ENCODE measurements around the gene SYNE2.

The SYNE2 gene

GRCh38 chr14:63960926-63961567 lies 108.2 kb downstream of the SYNE2 start:
- no peak for DNase-seq

GRCh38 chr14:63962906-63963305 lies 110.1 kb downstream of the SYNE2 start:
- no peak for DNase-seq

- no peak for DNase-seq
Measured at GRCh38 chr14:63963439-63963838, 110.6 kb downstream of the SYNE2 start.

GRCh38 chr14:63964113-63964512 lies 111.3 kb downstream of the SYNE2 start:
- DNase-seq: no peak

- DNase-seq: no peak
Measured at GRCh38 chr14:63966407-63966806, 113.6 kb downstream of the SYNE2 start.

GRCh38 chr14:63972323-63972932 lies 119.6 kb downstream of the SYNE2 start:
- no peak for DNase-seq

GRCh38 chr14:63974176-63974575 lies 121.4 kb downstream of the SYNE2 start:
- DNase-seq: no peak

GRCh38 chr14:63981569-63981968 lies 128.8 kb downstream of the SYNE2 start:
- no peak for DNase-seq

- DNase-seq: no peak
Measured at GRCh38 chr14:63982156-63982555, 129.4 kb downstream of the SYNE2 start.

- no peak for DNase-seq
Measured at GRCh38 chr14:63982629-63983028, 129.8 kb downstream of the SYNE2 start.

GRCh38 chr14:63986789-63987533 lies 134.2 kb downstream of the SYNE2 start:
- DNase-seq: no peak

- no peak for DNase-seq
Measured at GRCh38 chr14:63988579-63988978, 135.8 kb downstream of the SYNE2 start.

GRCh38 chr14:63991833-63992232 lies 139.0 kb downstream of the SYNE2 start:
- DNase-seq: no peak

GRCh38 chr14:63992858-63993257 lies 140.1 kb downstream of the SYNE2 start:
- DNase-seq: no peak

- no peak for DNase-seq
Measured at GRCh38 chr14:63993992-63994391, 141.2 kb downstream of the SYNE2 start.

- DNase-seq: no peak
Measured at GRCh38 chr14:63995285-63995684, 142.5 kb downstream of the SYNE2 start.

GRCh38 chr14:63996016-63996415 lies 143.2 kb downstream of the SYNE2 start:
- DNase-seq: no peak

GRCh38 chr14:63996625-63997220 lies 143.9 kb downstream of the SYNE2 start:
- DNase-seq: no peak

GRCh38 chr14:64000749-64001148 lies 147.9 kb downstream of the SYNE2 start:
- DNase-seq: no peak

GRCh38 chr14:64005822-64006221 lies 153.0 kb downstream of the SYNE2 start:
- DNase-seq: no peak

- no peak for DNase-seq
Measured at GRCh38 chr14:64008016-64008415, 155.2 kb downstream of the SYNE2 start.

- DNase-seq: no peak
Measured at GRCh38 chr14:64012003-64012402, 159.2 kb downstream of the SYNE2 start.

Measured in nucleus accumbens (tissue), 56 donors.